NCI-H510A treated with DMSO at 0.1 percent for 48 hours (cell line): Measurements from ENCODE around the gene GTF3C6.
"Not testable (repeated sequence)": the region's sequence is repeated elsewhere in the genome, so short reads cannot be mapped to it uniquely, and the experiment has no call there.

Source experiments
- DNase-seq: peaks from one replicate; lab custom pipeline; 2025; lab: John Stamatoyannopoulos, UW

Gene GTF3C6

DNA sequence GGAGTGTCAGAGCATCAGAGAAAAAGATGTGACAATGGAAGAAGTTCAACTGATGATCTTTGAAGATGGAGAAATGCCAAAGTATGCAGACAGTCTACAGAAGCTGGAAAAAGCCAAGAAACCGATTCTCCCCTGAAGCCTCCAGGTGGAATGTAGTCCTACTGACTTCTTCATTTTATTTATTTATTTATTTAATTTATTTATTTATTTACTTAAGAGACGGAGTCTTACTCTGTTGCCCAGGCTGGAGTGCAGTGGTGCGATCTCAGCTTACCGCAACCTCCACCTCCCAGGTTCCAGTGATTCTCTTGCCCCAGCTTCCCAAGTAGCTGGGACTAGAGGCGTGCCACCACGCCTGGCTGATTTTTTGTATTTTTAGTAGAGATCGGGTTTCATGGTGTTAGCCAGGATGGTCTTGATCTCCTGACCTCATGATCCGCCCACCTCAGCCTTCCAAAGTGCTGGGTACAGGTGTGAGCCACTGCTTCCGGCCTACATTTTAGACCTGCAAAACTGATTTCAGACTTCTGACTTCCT lies 21.1 kb downstream of the GTF3C6 start:
- no peak for DNase-seq

DNA sequence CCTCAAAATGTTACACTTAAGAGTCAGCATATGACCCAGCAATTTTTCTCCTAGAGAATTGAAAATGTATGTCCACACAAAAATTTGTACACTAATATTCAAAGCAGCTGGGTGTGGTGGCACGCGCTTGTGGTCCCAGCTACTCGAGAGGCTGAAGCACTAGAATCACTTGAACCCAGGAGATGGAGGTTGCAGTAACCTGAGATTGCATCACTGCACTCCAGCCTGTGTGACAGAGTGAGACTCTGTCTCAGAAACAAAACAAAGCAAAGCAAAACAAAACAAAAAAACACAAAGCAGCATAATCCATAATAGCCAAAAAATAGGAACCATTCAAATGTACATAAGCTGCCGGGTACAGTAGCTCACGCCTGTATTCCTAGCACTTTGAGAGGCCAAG lies 21.7 kb downstream of the GTF3C6 start:
- no peak for DNase-seq

DNA sequence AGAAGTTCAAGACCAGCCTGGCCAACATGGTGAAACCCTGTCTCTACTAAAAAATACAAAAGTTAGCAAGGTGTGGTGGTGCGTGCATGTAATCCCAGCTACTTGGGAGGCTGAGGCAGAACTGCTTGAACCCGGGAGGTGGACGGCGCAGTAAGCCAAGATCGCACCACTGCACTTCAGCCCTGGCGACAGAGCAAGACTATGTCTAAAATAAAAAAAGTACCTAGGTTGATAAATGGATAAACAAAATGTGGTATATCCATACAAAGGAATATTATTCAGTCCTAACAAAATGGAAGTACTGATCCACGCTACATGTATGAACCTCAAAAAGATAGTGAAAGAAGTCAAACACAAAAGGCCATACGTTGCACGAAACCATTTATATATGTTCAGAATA lies 22.1 kb downstream of the GTF3C6 start:
- no peak for DNase-seq

DNA sequence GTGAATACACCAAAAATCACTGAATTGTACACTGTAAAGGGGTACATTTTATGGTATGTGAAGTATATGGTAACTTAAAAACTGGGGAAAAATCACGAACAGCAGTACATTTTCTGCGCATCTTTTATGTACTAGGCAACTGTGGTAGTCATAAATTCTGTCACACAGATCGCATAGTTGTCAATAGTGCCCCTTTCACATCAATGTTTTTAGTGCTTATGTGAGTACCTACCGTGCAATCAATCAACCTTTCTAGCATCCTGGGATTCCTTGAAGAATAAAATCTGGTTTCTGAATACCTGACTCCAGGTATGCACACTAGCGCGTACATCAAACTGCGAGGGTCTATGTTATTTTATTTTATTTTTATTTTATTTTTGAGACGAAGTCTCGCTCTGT lies 22.7 kb downstream of the GTF3C6 start:
- DNase-seq, result no peak

- no peak for DNase-seq
These were observed 32.5 kb downstream of the GTF3C6 start for GRCh38 chr6:110990840-110991576.

DNA sequence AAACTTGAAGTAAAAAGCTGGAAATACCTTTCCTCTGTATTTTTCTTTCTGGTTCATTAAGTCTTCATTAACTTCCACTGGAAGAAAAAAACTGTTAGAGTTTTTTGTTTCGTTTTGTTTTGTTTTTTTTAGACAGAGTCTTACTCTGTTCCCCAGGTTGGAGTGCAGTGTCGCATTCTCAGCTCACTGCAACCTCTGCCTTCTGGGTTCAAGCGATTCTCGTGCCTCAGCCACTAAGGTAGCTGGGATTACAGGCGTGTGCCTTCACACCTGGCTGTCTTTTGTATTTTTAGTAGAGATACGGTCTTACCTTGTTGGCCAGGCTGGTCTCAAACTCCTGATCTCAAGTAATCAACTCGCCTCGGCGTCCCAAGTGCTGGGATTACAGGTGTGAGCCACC lies 38.2 kb downstream of the GTF3C6 start:
- no peak for DNase-seq

GRCh38 chr6:110999634-111000270 lies 41.2 kb downstream of the GTF3C6 start:
- DNase-seq, result no peak

DNA sequence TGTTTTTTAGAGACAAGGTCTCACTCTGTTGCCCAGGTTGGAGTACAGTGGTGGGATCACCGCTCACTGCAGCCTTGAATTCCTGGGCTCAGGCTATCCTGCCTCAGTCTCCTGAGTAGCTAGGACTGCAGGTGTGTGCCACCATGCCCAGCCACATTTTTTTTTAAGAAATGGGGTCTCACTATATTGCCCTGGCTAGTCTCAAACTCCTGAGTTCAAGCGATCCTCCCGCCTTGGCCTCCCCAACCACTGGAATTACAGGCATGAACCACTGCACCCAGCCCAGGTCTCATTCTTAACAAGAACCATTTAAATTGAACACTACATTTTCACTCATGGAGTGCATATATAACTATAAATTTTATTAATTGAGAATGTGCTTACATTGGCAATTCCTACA lies 43.8 kb downstream of the GTF3C6 start:
- DNase-seq, result no peak

GRCh38 chr6:111011360-111012142 lies 53.0 kb downstream of the GTF3C6 start:
- DNase-seq, result peak; percentile 0

GRCh38 chr6:111012143-111012452 lies 53.6 kb downstream of the GTF3C6 start:
- DNase-seq, result no peak

- DNase-seq, result not testable (repeated sequence)
These were observed 54.0 kb downstream of the GTF3C6 start for GRCh38 chr6:111012520-111012919.

DNA sequence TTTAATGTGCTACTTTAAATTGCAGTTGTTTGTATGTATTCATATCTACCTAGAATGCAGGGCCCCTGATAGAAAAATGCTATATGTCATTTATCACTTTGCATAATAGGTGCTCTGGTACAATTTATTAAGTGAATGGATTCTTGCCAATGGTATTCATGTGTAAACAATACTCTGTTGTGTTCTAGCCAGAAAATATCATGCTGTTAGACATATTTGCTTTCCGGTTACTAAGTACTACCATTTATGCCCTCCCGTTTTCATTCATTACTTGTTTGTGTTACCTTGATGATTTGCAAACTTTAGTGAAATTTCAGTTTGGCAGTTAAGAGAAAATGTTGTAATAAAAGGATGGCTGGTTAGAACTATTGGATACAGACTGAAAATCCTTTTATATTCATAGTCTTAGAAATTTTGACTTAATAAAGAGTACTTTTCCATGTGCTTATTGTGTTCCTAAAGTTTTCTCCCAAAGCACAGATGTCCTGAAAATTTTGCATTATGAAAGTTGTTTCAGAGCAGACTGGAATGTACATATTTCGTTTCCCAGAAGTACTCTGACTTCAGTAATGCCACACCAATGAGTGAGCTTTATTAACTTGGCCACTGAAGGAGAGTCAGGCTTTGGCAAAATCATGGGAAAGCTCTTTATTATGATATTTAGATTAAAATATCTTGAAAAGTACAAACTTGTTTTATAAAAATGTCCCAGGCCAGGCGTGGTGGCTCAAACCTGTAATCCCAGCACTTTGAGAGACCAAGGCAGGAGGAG lies 54.8 kb downstream of the GTF3C6 start:
- DNase-seq, result no peak

GRCh38 chr6:111015389-111016124 lies 57.1 kb downstream of the GTF3C6 start:
- no peak for DNase-seq

- not testable (repeated sequence) for DNase-seq
These were observed 58.7 kb downstream of the GTF3C6 start for GRCh38 chr6:111017241-111017640.
